AG10803 (cell line): ENCODE measurements around the gene SYVN1.

Experiments used
- DNase-seq: peaks from one replicate; pipeline ENCODE4 v3.0.0; 2010; ENCODE audit warnings: low read depth
- H3K4me3 ChIP-seq: 2 replicates; pipeline ENCODE4 v1.5.1; 2011; ENCODE audit warnings: mild to moderate bottlenecking, low read length, control low read depth
- TF ChIP-seq, protein P1 (sequence below): conservative IDR thresholded peaks from 2 replicates; pipeline ENCODE4 v1.5.1; 2011; ENCODE audit warnings: mild to moderate bottlenecking, low read length, control low read depth, inconsistent platforms

SYVN1 gene

DNA sequence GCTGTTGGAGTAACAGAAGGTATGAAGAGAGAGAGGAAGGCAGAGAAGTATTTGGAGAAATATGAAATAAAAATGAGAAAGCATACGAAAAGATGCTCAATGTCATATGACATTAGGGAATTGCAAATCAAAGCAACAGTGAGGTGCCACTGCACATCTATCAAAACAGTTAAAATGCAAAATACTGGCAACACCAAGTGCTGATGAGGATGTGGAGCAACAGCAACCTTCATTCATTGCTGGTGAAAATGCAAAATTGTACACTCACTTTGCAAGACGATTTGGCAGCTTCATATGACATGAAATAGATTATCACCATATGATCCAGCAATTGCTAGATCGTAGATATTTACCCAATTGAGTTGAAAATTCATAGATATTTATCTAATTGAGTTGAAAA, 26.3 kb upstream of the SYVN1 start:
- TF ChIP-seq, protein P1, sequence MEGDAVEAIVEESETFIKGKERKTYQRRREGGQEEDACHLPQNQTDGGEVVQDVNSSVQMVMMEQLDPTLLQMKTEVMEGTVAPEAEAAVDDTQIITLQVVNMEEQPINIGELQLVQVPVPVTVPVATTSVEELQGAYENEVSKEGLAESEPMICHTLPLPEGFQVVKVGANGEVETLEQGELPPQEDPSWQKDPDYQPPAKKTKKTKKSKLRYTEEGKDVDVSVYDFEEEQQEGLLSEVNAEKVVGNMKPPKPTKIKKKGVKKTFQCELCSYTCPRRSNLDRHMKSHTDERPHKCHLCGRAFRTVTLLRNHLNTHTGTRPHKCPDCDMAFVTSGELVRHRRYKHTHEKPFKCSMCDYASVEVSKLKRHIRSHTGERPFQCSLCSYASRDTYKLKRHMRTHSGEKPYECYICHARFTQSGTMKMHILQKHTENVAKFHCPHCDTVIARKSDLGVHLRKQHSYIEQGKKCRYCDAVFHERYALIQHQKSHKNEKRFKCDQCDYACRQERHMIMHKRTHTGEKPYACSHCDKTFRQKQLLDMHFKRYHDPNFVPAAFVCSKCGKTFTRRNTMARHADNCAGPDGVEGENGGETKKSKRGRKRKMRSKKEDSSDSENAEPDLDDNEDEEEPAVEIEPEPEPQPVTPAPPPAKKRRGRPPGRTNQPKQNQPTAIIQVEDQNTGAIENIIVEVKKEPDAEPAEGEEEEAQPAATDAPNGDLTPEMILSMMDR = no peak

DNA sequence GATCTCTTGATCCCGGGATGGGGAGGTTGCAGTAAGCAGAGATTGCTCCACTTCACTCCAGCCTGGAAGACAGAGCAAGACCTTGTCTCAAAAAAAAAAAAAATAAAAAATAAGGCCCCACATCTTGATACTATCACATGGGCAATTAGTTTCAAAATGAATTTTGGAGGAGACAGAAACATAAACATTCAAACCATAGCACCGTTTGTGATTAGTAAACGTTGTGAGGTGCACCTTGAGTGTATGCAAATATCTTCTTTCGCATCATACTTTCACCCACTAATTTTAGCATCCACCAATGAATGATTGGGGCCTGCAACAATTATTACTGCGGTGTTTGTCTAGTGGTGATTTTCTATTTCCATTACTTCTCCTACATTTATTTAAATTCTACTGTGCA, 24.7 kb upstream of the SYVN1 start:
- TF ChIP-seq, protein P1 = no peak
- H3K4me3 ChIP-seq = no peak overlapping the region
- DNase-seq = no peak

More for the DNA sequence above, 26.3 kb upstream of the SYVN1 start:
- H3K4me3 ChIP-seq = no peak overlapping the region
- no peak for DNase-seq

DNA sequence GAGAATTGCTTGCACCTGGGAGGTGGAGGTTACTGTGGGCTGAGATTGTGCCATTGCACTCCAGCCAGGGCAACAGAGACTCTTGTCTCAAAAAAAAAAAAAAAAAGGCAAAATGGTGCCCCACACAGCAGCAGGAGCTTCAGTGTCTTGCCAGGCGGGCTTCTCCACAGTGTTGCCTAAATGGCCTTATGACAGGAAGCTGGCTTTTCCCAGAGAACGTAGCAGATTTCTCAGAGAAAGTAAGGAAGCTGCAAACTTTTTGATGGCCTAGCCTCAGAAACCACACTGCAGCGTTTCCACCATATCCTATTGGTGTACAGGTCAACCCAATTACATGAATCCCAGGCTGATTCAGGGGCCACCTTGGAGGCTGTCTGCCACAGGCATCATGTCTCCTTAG, 23.0 kb upstream of the SYVN1 start:
- TF ChIP-seq, protein P1 = no peak
- H3K4me3 ChIP-seq = no peak overlapping the region
- DNase-seq = no peak

DNA sequence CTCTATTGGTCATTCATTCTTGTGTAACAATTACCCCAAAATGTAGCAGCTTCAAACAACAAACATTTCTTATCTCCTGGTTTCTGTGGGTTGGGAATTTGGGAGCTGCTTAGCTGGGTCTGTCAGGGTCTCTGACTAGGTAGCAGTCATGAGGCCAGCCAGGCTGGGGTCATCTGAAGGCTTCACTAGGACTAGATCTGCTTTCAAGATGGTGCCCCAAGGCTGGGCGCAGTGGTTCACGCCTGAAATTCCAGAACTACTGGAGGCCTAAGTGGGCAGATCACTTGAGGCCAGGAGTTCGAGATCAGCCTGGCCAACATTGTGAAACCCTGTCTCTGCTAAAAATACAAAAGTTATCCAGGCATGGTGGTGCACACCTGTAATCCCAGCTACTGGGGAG, 22.6 kb upstream of the SYVN1 start:
- no peak overlapping the region for H3K4me3 ChIP-seq
- DNase-seq = no peak
- TF ChIP-seq, protein P1 = no peak

DNA sequence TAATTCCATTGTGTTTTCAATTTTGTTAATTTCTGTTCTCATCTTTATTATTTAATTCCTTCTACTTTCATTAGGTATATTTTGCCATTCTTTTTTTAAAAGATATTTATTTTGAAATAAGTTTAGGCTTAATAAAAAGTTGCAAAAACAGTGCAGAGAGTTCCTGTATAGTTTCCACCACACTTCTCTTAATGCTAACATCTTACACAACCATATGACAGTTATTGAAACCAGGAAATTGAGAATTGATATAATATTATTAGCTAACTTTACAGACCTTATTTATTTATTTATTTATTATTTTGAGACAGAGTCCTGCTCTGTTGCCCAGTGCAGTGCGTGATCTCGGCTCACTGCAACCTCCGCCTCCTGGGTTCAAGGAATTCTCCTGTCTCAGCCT, 21.9 kb upstream of the SYVN1 start:
- TF ChIP-seq, protein P1 = no peak
- no peak overlapping the region for H3K4me3 ChIP-seq
- no peak for DNase-seq

DNA sequence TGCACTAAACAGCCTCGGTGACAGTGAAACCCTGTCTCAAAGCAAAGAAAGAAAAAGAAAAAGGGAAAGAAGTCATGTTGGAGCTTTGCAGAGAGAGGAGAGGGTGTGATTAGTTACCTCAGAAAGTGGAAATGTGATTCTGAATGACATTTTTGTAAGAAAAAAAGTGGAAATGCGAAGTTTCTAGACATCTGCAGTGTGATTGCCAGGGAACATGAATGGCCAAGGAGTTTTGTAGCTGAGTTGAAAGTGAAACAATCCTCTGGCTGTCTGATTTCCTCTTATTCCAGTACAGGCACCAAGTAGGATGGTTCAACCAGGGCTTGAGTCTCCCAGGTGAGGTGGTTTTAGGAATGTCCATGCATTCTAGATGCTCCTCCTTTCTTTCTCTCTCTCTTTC, 17.8 kb upstream of the SYVN1 start:
- no peak for DNase-seq
- TF ChIP-seq, protein P1 = no peak
- no peak overlapping the region for H3K4me3 ChIP-seq

DNA sequence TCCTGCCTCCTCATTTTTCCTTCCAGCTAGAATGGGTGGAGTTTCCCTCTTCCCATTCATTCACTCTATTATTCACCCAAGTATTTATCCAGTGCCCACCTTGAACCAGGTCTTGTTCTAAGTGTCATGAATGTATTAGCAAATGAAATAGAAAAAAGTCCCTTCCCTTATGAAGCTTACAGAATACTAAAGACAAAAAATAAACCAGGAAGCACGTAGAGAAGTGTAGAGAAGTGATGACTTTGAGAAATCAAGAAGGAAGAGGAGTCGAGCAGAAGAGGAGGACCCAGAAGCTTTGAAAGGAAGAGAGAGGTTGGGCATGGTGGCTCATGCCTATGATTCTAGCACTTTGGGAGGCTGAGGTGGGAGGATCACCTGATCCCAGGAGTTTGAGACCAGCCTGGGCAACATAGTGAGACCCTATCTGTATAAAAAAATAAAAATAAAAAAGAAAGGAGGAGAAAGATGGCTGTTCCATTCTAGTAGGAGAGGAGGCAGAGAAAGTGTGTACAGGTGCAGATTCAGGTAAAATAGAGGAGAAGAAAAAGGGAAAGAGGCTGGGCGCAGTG, 17.1 kb upstream of the SYVN1 start:
- DNase-seq = no peak
- no peak overlapping the region for H3K4me3 ChIP-seq
- TF ChIP-seq, protein P1 = no peak
